ENCODE data around the gene TXNL1. TPM values are rescaled to one million over a fixed set of nuclear protein-coding genes. Genes with fewer than 3 reads are reported as not detected.

TXNL1 gene
- polyA plus RNA-seq, 4 donors: 97.0 to 108 (median 105) TPM

DNA sequence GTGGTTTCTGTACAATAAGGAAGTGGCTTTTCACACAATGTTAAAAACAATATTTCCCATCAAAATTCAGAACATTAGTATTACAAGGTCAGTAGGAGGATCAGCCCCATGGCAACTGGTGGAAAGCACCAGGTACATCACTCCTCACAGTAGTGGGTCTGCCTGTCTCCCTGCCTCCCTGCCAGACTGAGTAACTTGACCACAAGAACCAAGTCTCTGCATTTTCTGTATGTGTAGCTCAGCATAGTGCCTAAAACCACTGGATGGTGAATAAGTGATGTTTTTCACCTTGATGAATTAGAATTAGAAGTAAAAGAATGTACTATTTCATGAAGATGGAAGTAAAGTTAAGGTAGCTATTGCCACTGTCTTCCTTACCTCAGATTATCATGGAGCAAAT, 8.7 kb upstream of the TXNL1 start:
- DNase-seq (ENCODE audit: low read depth in 4 of 4, low spot score in 2 of 4): no peak

- DNase-seq (ENCODE audit: low read depth in 4 of 4, low spot score in 2 of 4): no peak
These were observed 7.1 kb upstream of the TXNL1 start for GRCh38 chr18:56645415-56646016.

GRCh38 chr18:56643381-56643780, 5.0 kb upstream of the TXNL1 start:
- no peak for DNase-seq (ENCODE audit: low read depth in 4 of 4, low spot score in 2 of 4)

- DNase-seq (ENCODE audit: low read depth in 4 of 4, low spot score in 2 of 4): no peak
These were observed 3.4 kb upstream of the TXNL1 start for GRCh38 chr18:56641714-56642337.

DNA sequence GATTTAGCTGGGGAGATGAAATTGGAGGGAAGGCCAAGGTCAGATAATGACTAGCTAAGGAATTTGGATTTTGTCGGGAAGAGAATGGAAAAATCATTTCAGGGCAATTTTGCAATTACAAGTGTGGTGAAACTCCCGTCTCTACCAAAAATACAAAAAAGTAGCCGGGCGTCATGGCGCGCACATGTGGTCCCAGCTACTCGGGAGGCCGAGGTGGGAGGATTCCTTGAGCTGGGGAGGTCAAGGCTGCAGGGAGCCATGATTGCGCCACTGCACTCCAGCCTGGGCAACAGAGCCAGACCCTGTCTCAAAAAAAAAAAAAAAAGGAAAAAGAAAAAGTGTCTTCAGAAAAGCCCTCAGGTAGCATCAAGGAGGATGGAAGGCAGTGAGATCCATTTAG, 1.2 kb upstream of the TXNL1 start:
- DNase-seq (ENCODE audit: low read depth in 4 of 4, low spot score in 2 of 4): no peak

DNA sequence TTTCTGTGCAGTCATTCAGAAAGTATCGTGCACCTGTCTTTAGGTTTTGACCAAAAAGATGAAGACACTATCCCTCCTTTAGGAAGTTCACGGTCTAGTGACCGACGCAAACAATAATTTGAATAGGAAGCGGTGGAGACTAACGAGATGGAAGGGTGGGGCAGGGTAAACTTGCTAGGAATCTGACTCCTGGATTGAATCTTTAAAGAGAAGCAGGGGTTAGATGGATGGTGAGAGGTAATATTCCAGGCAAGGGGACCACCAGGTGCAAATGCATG, 651 bp upstream of the TXNL1 start:
- DNase-seq (ENCODE audit: low read depth in 4 of 4, low spot score in 2 of 4): peak in 1 of 4 donors; percentile 10

- peak in 1 of 4 donors; percentile 15 for DNase-seq (ENCODE audit: low read depth in 4 of 4, low spot score in 2 of 4)
These were observed 621 bp downstream of the TXNL1 start for GRCh38 chr18:56637711-56638231.

- DNase-seq (ENCODE audit: low read depth in 4 of 4, low spot score in 2 of 4): no peak
These were observed 1.2 kb downstream of the TXNL1 start for GRCh38 chr18:56637176-56637575.

GRCh38 chr18:56635007-56635406, 3.4 kb downstream of the TXNL1 start:
- no peak for DNase-seq (ENCODE audit: low read depth in 4 of 4, low spot score in 2 of 4)

- no peak for DNase-seq (ENCODE audit: low read depth in 4 of 4, low spot score in 2 of 4)
These were observed 6.0 kb downstream of the TXNL1 start for GRCh38 chr18:56632070-56633022.

- no peak for DNase-seq (ENCODE audit: low read depth in 4 of 4, low spot score in 2 of 4)
These were observed 10.4 kb downstream of the TXNL1 start for GRCh38 chr18:56627991-56628390.

GRCh38 chr18:56615738-56616520, 22.5 kb downstream of the TXNL1 start:
- no peak for DNase-seq (ENCODE audit: low read depth in 4 of 4, low spot score in 2 of 4)

DNA sequence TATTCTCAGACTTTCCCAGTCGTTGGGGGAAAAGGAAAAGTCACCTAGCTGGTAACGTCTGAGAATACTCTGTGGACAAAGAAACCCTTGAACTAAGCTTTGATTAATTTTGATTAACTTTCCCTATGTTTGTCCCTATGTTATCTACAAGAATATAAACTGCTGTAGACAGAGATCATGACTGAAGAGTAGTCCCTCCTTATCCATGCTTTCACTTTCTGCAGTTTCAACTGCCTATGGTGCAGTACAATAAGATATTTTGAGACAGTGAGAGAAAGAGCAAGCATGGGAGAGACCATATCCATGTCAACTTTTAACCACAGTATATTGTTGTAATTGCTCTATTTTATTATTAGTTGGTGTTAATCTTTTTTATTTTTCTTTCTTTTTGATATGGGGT, 31.8 kb downstream of the TXNL1 start:
- no peak for DNase-seq (ENCODE audit: low read depth in 4 of 4, low spot score in 2 of 4)

- DNase-seq (ENCODE audit: low read depth in 4 of 4, low spot score in 2 of 4): no peak
These were observed 40.0 kb downstream of the TXNL1 start for GRCh38 chr18:56598422-56598821.

- no peak for DNase-seq (ENCODE audit: low read depth in 4 of 4, low spot score in 2 of 4)
These were observed 44.5 kb downstream of the TXNL1 start for GRCh38 chr18:56593906-56594305.

GRCh38 chr18:56580026-56580425, 58.4 kb downstream of the TXNL1 start:
- DNase-seq (ENCODE audit: low read depth in 4 of 4, low spot score in 2 of 4): no peak

DNA sequence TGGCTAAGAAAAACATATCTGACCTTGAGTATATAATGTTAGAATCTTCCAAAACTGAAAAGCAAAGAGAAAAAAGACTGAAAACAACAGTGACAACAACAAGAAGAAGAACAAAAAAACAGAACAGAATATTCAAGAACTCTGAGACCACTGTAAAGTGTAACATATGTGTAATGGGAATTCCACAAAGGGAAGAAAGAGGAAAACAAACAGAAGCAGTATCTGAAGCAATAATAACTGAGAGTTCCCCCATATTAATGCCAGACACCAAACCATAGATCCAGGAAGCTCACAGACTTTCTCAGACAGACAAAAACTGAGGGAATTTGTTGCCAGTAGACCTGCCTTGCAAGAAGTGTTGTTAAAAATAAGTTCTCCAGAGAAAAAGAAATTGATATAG, 58.9 kb downstream of the TXNL1 start:
- DNase-seq (ENCODE audit: low read depth in 4 of 4, low spot score in 2 of 4): no peak

- no peak for DNase-seq (ENCODE audit: low read depth in 4 of 4, low spot score in 2 of 4)
These were observed 61.4 kb downstream of the TXNL1 start for GRCh38 chr18:56576826-56577573.

DNA sequence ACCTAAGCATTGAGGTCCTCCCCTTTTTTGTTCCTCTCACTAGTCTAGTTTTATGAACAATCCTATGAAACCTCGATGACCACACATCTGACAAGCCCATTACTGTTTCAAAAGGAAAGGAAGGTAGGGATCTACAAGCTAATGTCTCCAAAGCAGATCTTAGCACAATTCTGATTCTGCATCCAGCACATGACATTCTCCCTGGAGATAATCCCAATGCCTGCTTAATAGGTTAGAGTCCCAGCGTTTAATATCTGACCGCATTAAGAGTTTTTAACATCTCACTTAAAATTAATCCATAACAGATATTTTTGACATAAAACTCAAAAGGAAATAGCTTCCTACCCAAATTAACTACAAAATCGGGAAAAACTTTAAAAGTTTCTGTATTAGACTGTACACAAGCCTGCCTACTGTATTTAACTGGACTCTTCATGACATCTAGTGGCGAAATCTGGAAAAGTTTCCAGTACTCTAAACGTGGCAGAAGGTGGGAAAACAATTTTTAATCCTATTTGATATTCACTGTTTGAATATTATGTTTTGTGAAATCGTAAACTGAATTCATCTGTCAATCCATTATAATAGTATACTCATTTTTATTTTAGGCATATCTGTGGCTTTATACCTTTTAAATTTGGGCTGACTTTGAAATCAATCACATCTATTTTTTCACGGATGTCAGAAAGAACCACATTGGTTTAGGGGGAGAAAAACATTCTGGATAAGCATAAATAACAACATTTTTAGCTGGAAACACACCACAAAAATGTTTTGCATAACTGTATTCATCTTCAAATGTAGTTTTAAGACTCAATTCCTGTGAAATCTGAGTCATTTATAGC, 62.4 kb downstream of the TXNL1 start:
- peak in 3 of 4 donors; percentile 35 to 59 (median 44) for DNase-seq (ENCODE audit: low read depth in 4 of 4, low spot score in 2 of 4)
